Measurements from ENCODE around the gene MEIOB.

The MEIOB gene

GRCh38 chr16:1828645-1829410 is 43.1 kb downstream of the MEIOB start:
- DNase-seq: no peak

- DNase-seq: peak; percentile 73
Observed at GRCh38 chr16:1826691-1827573, 45.0 kb downstream of the MEIOB start, which contains the start of the genes FAHD1 and HAGH. FAHD1 (plus strand) TSS chr16:1827206; CDS start chr16:1827239, 33 bp downstream. HAGH (minus strand) TSS chr16:1826825; CDS start chr16:1826787, 38 bp downstream.

- DNase-seq: no peak
Observed at GRCh38 chr16:1825864-1826690, 45.9 kb downstream of the MEIOB start.

- no peak for DNase-seq
Observed at GRCh38 chr16:1825381-1825863, 46.5 kb downstream of the MEIOB start.

GRCh38 chr16:1823821-1824220 is 48.1 kb downstream of the MEIOB start:
- DNase-seq: no peak

- DNase-seq: no peak
Observed at GRCh38 chr16:1822801-1823200, 49.2 kb downstream of the MEIOB start.

- DNase-seq: no peak
Observed at GRCh38 chr16:1821861-1822611, 49.9 kb downstream of the MEIOB start.

- no peak for DNase-seq
Observed at GRCh38 chr16:1820946-1821290, 51.0 kb downstream of the MEIOB start.

- no peak for DNase-seq
Observed at GRCh38 chr16:1820096-1820945, 51.6 kb downstream of the MEIOB start.

GRCh38 chr16:1819611-1820010 is 52.4 kb downstream of the MEIOB start:
- DNase-seq: no peak

GRCh38 chr16:1818873-1819525 is 53.0 kb downstream of the MEIOB start:
- no peak for DNase-seq

GRCh38 chr16:1818204-1818872 is 53.6 kb downstream of the MEIOB start:
- no peak for DNase-seq

GRCh38 chr16:1817716-1818115 is 54.2 kb downstream of the MEIOB start:
- no peak for DNase-seq

- no peak for DNase-seq
Observed at GRCh38 chr16:1817276-1817589, 54.7 kb downstream of the MEIOB start.

- DNase-seq: no peak
Observed at GRCh38 chr16:1816396-1817275, 55.3 kb downstream of the MEIOB start.

- DNase-seq: no peak
Observed at GRCh38 chr16:1815461-1815860, 56.5 kb downstream of the MEIOB start.

GRCh38 chr16:1812732-1813163 is 59.2 kb downstream of the MEIOB start:
- peak; percentile 1 for DNase-seq

GRCh38 chr16:1810536-1810935 is 61.4 kb downstream of the MEIOB start:
- DNase-seq: no peak

GRCh38 chr16:1810106-1810505 is 61.9 kb downstream of the MEIOB start:
- DNase-seq: no peak

Data from NCI-H1105 treated with DMSO at 0.1 percent for 48 hours (cell line).